Measurements from ENCODE around the gene HNRNPAB.

DNA sequence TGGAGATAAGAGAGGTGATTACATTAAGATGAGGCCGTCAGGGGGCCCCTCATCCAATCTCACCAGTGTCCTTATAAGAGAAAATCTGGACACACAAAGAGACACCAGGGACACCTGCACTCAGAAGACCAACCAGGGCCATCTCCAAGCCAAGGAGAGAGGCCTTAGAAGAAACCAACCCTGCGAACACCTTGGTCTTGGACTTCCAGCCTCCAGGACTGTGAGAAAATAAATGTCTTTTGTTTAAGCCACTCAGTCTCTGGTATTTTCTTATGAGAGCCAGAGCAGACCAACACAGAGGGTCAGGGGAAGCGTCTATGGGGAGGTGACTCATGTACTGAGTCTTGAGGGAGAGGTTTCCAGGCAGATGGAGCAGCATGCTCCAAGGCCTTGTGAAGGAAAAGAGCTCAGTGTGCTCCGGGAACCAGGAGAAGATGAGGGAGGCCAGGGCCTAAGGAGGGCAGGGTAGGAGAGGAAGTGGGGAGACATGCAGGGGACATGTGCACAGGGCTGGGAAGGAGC, 22.9 kb downstream of the HNRNPAB start:
- no peak for TF ChIP-seq POLR2AphosphoS5 (IDR thresholded peaks at IDR 0.05; ENCODE audit: insufficient read depth, low read depth, low read length)
- TF ChIP-seq JUN (IDR thresholded peaks at IDR 0.05; ENCODE audit: borderline replicate concordance, insufficient read depth, insufficient read length, low read depth): no peak
- no peak for TF ChIP-seq POLR2A (IDR thresholded peaks at IDR 0.05; ENCODE audit: low read depth, low read length)
